H1 (cell line): ENCODE measurements around the gene CHD2. TPM values are rescaled to one million over a fixed set of nuclear protein-coding genes. Genes with fewer than 3 reads are reported as not detected.

Experiments used
- CTCF ChIA-PET: fragments of 300-600 bp; sonication (Branson Sonifier 250); formaldehyde crosslinking; loops from one replicate; lab custom pipeline; 2021; ENCODE audit not compliant: partially characterized antibody; lab: Charles Lee
- POLR2A ChIA-PET: fragments of 300-600 bp; sonication (Branson Sonifier 250); formaldehyde crosslinking; loops from one replicate; lab custom pipeline; 2021; ENCODE audit warnings: inconsistent platforms; ENCODE audit not compliant: partially characterized antibody; lab: Charles Lee
- DNase-seq, 2 experiments: peaks; one replicate each; pipeline versions ENCODE4 v3.0.0 to v3.0.0-alpha.2; 2010 to 2022; ENCODE audit warnings: low spot score in 2 of 2, low read depth in 1 of 2, mixed read lengths in 1 of 2
- FAIRE-seq: peaks from 2 replicates; lab custom pipeline; 2011; peaks lifted over from hg19 to GRCh38; lab: Jason Lieb, UNC
- H2AFZ ChIP-seq: 2 replicates; pipeline ENCODE4 v1.8.1; 2012; ENCODE audit warnings: low read length, inconsistent platforms
- H2AK5ac ChIP-seq: 2 replicates; pipeline ENCODE4 v1.6.1; 2013; ENCODE audit warnings: low read depth, low read length
- H2BK120ac ChIP-seq: replicated peaks from 2 replicates; pipeline ENCODE3; 2013; ENCODE audit warnings: low read depth, low read length, inconsistent platforms
- H2BK12ac ChIP-seq: 2 replicates; pipeline ENCODE4 v1.6.1; 2013; ENCODE audit warnings: low read depth, low read length
- H2BK15ac ChIP-seq: 2 replicates; pipeline ENCODE4 v1.6.1; 2013; ENCODE audit warnings: low read length
- H2BK20ac ChIP-seq: 2 replicates; pipeline ENCODE4 v1.6.1; 2013; ENCODE audit warnings: low read length
- H2BK5ac ChIP-seq: 2 replicates; pipeline ENCODE4 v1.6.1; 2013; ENCODE audit warnings: low read depth, low read length
- H3K14ac ChIP-seq: 2 replicates; pipeline ENCODE4 v1.6.1; 2013; ENCODE audit warnings: inconsistent platforms; ENCODE audit not compliant: insufficient read length
- H3K18ac ChIP-seq: 2 replicates; pipeline ENCODE4 v1.6.1; 2013; ENCODE audit warnings: low read length; ENCODE audit errors: extremely low read depth
- H3K23ac ChIP-seq: 2 replicates; pipeline ENCODE4 v1.6.1; 2013; ENCODE audit warnings: inconsistent platforms; ENCODE audit not compliant: insufficient read length
- H3K23me2 ChIP-seq: 2 replicates; pipeline ENCODE4 v1.6.1; 2013; ENCODE audit warnings: low read depth, low read length
- H3K27ac ChIP-seq: 2 replicates; pipeline ENCODE4 v1.6.1; 2011; ENCODE audit warnings: low read depth, low read length, inconsistent platforms
- H3K27me3 ChIP-seq, 4 experiments: replicated peaks in 1 of 4; 1 replicate in 1 of 4; 2 replicates in 3 of 4; pipeline versions ENCODE4 v1.6.1 to v1.8.1; 2011 to 2013; ENCODE audit warnings: low read length in 3 of 4, mild to moderate bottlenecking in 3 of 4, inconsistent platforms in 2 of 4, mixed read lengths in 2 of 4, moderate library complexity in 1 of 4; ENCODE audit not compliant: control insufficient read depth in 3 of 4, insufficient read depth in 3 of 4; ENCODE audit errors: extremely low read depth in 1 of 4
- H3K36me3 ChIP-seq, 4 experiments: 2 replicates each; pipeline versions ENCODE4 v1.6.1 to v1.8.1; 2011 to 2013; ENCODE audit warnings: mild to moderate bottlenecking in 4 of 4, low read length in 3 of 4, moderate library complexity in 2 of 4, control low read depth in 1 of 4, inconsistent platforms in 1 of 4; ENCODE audit not compliant: insufficient read depth in 4 of 4, control insufficient read depth in 2 of 4
- H3K4ac ChIP-seq: replicated peaks from 2 replicates; pipeline ENCODE3; 2013; ENCODE audit warnings: low read length, low read depth, mixed read lengths, inconsistent platforms; ENCODE audit not compliant: insufficient read length
- H3K4me1 ChIP-seq, 4 experiments: replicated peaks in 1 of 4; 1 replicate in 1 of 4; 2 replicates in 3 of 4; pipeline versions ENCODE4 v1.6.1 to v1.8.1; 2011 to 2013; ENCODE audit warnings: low read length in 3 of 4, inconsistent platforms in 2 of 4, mixed read lengths in 1 of 4; ENCODE audit not compliant: insufficient read depth in 4 of 4, control insufficient read depth in 3 of 4
- H3K4me2 ChIP-seq, 2 experiments: 2 replicates each; pipeline versions ENCODE4 v1.6.1 to v1.8.1; 2011 to 2013; ENCODE audit warnings: low read depth in 2 of 2, low read length in 2 of 2, control low read depth in 1 of 2, inconsistent platforms in 1 of 2, mild to moderate bottlenecking in 1 of 2; ENCODE audit not compliant: insufficient read depth in 1 of 2
- H3K4me3 ChIP-seq, 4 experiments: fragments of 200-600, 300-600 bp in 1 of 4; sonication (generic), shearing (Covaris generic), sonication (Bioruptor Twin) in 1 of 4; 2 replicates each; pipeline versions ENCODE4 v1.5.1 to v1.8.1; 2011 to 2016; ENCODE audit warnings: low read length in 4 of 4, low read depth in 3 of 4, control low read depth in 2 of 4, inconsistent platforms in 2 of 4, mild to moderate bottlenecking in 2 of 4, mixed read lengths in 1 of 4, moderate library complexity in 1 of 4; ENCODE audit not compliant: insufficient read depth in 2 of 4; ENCODE audit errors: extremely low read depth in 1 of 4
- H3K56ac ChIP-seq: replicated peaks from 2 replicates; pipeline ENCODE3; 2013; ENCODE audit warnings: low read depth, mild to moderate bottlenecking, mixed read lengths, low read length, inconsistent platforms; ENCODE audit not compliant: insufficient read length
- H3K79me1 ChIP-seq: 2 replicates; pipeline ENCODE4 v1.6.1; 2013; ENCODE audit warnings: low read depth, low read length, control low read depth
- H3K79me2 ChIP-seq, 2 experiments: 2 replicates each; pipeline versions ENCODE4 v1.6.1 to v1.8.1; 2012 to 2013; ENCODE audit warnings: low read length in 2 of 2, mild to moderate bottlenecking in 2 of 2, inconsistent platforms in 1 of 2; ENCODE audit not compliant: insufficient read depth in 2 of 2, control insufficient read depth in 1 of 2
- H3K9ac ChIP-seq, 4 experiments: replicated peaks in 1 of 4; 1 replicate in 1 of 4; 2 replicates in 3 of 4; pipeline versions ENCODE4 v1.6.1 to v1.8.1; 2011 to 2013; ENCODE audit warnings: low read depth in 3 of 4, low read length in 3 of 4, control low read depth in 2 of 4, mild to moderate bottlenecking in 2 of 4, moderate library complexity in 2 of 4, inconsistent platforms in 1 of 4; ENCODE audit errors: extremely low read depth in 1 of 4
- H3K9me3 ChIP-seq, 2 experiments: 2 replicates each; pipeline versions ENCODE4 v1.6.1 to v1.8.1; 2012 to 2013; ENCODE audit warnings: mild to moderate bottlenecking in 2 of 2, moderate library complexity in 2 of 2, control low read depth in 1 of 2, inconsistent platforms in 1 of 2, low read depth in 1 of 2, low read length in 1 of 2, mixed read lengths in 1 of 2; ENCODE audit not compliant: insufficient read depth in 2 of 2
- H4K20me1 ChIP-seq, 2 experiments: replicated peaks in 1 of 2; 2 replicates each; pipeline versions ENCODE3 to v1.8.1; 2011 to 2013; ENCODE audit warnings: inconsistent platforms in 2 of 2, low read length in 2 of 2, mild to moderate bottlenecking in 1 of 2; ENCODE audit not compliant: insufficient read depth in 2 of 2, control insufficient read depth in 1 of 2
- H4K5ac ChIP-seq: 2 replicates; pipeline ENCODE4 v1.6.1; 2013; ENCODE audit warnings: low read length, low read depth, mixed read lengths, inconsistent platforms; ENCODE audit not compliant: insufficient read length
- H4K8ac ChIP-seq: 2 replicates; pipeline ENCODE4 v1.8.0; 2013; ENCODE audit warnings: mild to moderate bottlenecking, moderate library complexity, low read length, inconsistent platforms; ENCODE audit not compliant: insufficient read depth; ENCODE audit errors: extremely low read depth
- H4K91ac ChIP-seq: replicated peaks from 2 replicates; pipeline ENCODE3; 2013; ENCODE audit warnings: low read length, mixed read lengths, inconsistent platforms; ENCODE audit not compliant: insufficient read length
- KDM1A ChIP-seq: fragments of 200-600, 300-600 bp; sonication (generic); IDR thresholded peaks from 2 replicates; pipeline ENCODE4 v1.7.1; 2016; ENCODE audit warnings: mild to moderate bottlenecking, low read length, borderline replicate concordance
- RBBP5 ChIP-seq: IDR thresholded peaks from 2 replicates; pipeline ENCODE4 v1.7.1; 2012; ENCODE audit warnings: low read depth, mild to moderate bottlenecking, inconsistent platforms, low read length, moderate library complexity, borderline replicate concordance
- polyA plus RNA-seq, 7 experiments: library from polyadenylated mRNA; depleted of rRNA in 3 of 7; stranded (reverse) in 5 of 7; unstranded in 2 of 7; fragments of >200 nt in 5 of 7; fragments of 200-250 nt in 2 of 7; gene quantifications; 1 replicate in 5 of 7; 2 replicates in 1 of 7; 4 replicates in 1 of 7; pipeline versions ENCODE4 v1.2.1 to v1.2.3, GENCODE V29; 2011 to 2013; ENCODE audit warnings: missing spikeins in 2 of 7, mixed read lengths in 2 of 7
- total RNA-seq: library from RNA; stranded (reverse); fragmentation: NEBNext Ultra II Directional; extraction: Animal tissue kit (Norgen Biotek cat#: 25700); gene quantifications from 2 replicates; pipeline ENCODE4 v1.2.1, GENCODE V29; 2021

The CHD2 gene
- total and polyA plus RNA-seq, 2 of the 8 experiments (the other 6 are each of a cell fraction or from before 2014, with no cell fraction given) = 28.8 to 70.0 TPM

DNA sequence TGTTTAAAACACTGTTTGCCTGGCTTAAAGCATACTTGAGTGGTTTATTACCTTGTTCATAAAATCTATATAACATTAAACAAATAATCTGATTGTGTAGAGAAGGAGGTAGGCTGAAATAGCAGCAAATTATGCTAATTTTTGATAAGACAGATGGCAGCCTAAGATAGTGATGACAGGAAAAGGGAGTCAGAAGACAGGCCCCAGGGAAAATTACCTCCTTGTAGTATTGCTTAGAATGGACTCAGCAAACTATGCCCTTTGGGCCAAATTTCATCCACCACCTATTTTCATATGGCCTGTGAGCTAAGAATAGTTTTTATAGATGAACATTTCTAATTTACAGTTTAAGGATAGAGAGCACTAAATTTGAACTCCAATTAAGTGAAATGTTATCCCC, 37.8 kb downstream of the CHD2 start:
- H3K79me2 ChIP-seq = peaks cover 0 to 13% of the 10 kb centered on the region in 2 experiments; a peak in 2 of 4 replicates
- no peak overlapping the region for H2AFZ ChIP-seq
- ChIA-PET POLR2A (no interaction called here), CTCF (interaction anchor here (0.6 to 5.1 kb wide), 9 partner anchors 9 to 142 kb away, joined by 3 to 40 read pairs (median 4); no protein-coding TSS in a partner anchor)
- H2AK5ac ChIP-seq = no peak overlapping the region
- no peak overlapping the region for H4K91ac ChIP-seq
- peaks cover 3% of the 10 kb centered on the region; the same call in 1 of the 2 replicates for H3K79me1 ChIP-seq
- H3K9me3 ChIP-seq = no peaks in the 10 kb centered on the region
- no peak overlapping the region for H2BK5ac ChIP-seq
- peaks cover 0 to 2% of the 10 kb centered on the region in 2 experiments for H4K20me1 ChIP-seq
- H3K4me1 ChIP-seq = no peaks in the 10 kb centered on the region
- no peak overlapping the region for H2BK12ac ChIP-seq
- H3K18ac ChIP-seq = no peak overlapping the region
- no peak overlapping the region for H4K8ac ChIP-seq
- peaks cover 25 to 95% (median 75%) of the 10 kb centered on the region in 4 experiments for H3K36me3 ChIP-seq
- no peak overlapping the region for H2BK20ac ChIP-seq
- H2BK120ac ChIP-seq = no peak overlapping the region
- H3K9ac ChIP-seq = no peak overlapping the region
- H4K5ac ChIP-seq = no peak overlapping the region
- H3K14ac ChIP-seq = no peak overlapping the region
- no peak overlapping the region for H3K4me2 ChIP-seq
- no peak overlapping the region for H2BK15ac ChIP-seq
- no peak overlapping the region for H3K4ac ChIP-seq
- no peaks in the 10 kb centered on the region for H3K23me2 ChIP-seq
- DNase-seq (no peak), FAIRE-seq (no peak)
- H3K4me3 ChIP-seq = no peak overlapping the region
- no peak overlapping the region for H3K56ac ChIP-seq
- TF ChIP-seq KDM1A (no peak), RBBP5 (no peak)
- H3K23ac ChIP-seq = no peak overlapping the region
- H3K27me3 ChIP-seq = no peaks in the 10 kb centered on the region
- no peak overlapping the region for H3K27ac ChIP-seq
